ENCODE measurements around the gene ZNF217.
"Not testable (repeated sequence)": the region's sequence is repeated elsewhere in the genome, so short reads cannot be mapped to it uniquely, and the experiment has no call there.

GRCh38 chr20:53618490-53619000, 24.9 kb upstream of the ZNF217 start:
- not testable (repeated sequence) for TF ChIP-seq CTCF (conservative IDR thresholded peaks at IDR 0.05); ZFX (IDR thresholded peaks at IDR 0.05)

All from C4-2B (cell line).